GM21529 (cell line): ENCODE results near the gene TMEM182.

Experiments used
- ATAC-seq: cut with Tn5 transposase; IDR thresholded peaks from one replicate; pipeline ENCODE4 v1.9.1; 2021; ENCODE audit not compliant: unreplicated experiment

TMEM182 gene

GRCh38 chr2:102765061-102765460 is 3.2 kb downstream of the TMEM182 start:
- ATAC-seq: no peak

DNA sequence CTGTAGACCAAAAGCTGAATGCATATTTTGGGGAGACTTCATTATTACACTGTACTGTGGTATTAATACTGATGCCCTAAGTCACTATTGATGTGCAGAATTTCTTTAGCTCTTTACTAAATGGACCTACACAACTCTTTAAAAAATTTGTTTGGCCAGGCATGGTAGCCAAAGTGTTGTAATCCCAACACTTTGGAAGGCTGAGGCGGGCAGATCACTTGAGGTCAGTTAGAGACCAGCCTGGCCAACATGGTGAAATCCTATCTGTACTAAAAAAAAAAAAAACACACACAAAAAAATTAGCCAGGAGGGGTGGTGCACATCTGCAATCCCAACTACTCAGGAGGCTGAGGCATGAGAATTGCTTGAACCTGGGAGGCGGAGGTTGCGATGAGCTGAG is 6.4 kb downstream of the TMEM182 start:
- no peak for ATAC-seq

DNA sequence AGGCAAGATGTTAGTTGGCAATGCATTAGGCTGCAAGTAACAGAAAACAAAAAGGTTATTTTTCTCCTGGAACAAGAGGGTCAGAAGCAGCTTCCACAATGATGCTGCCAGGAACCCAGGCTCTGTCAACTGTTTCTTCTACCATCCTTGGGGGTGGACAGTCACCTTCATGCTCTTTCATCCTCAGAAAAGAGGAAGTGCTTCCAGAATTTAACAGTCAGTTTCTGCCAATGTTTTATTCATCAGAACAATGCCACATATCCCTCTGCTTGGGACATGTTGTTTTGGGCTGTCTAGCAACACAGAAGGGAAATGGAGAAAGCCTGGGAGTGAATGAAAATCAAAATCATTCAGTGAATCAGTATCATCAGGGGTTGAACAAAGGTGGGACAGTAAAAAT is 7.1 kb downstream of the TMEM182 start:
- no peak for ATAC-seq

- ATAC-seq: no peak
These were observed 8.7 kb downstream of the TMEM182 start for GRCh38 chr2:102770506-102770905.

GRCh38 chr2:102771114-102771513 is 9.3 kb downstream of the TMEM182 start:
- no peak for ATAC-seq

DNA sequence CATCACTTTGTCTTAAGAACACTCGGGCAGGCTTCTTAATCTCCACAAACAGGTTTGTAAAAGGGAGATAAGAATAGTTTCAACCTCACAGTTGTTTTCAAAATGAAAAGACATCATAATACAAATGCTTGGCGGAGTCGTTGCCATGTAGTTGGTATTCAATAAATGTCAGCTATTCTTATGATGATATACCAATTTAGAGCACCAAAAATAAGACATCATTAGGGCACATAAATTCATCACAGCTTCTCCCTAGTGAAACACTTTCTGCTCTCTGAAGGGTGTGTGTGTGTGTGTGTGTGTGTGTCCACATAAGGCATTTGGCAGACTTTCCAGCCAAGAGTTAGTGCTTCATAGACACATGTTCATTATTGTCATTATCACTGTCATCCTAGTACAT is 10.8 kb downstream of the TMEM182 start:
- no peak for ATAC-seq

GRCh38 chr2:102773149-102773705 is 11.4 kb downstream of the TMEM182 start:
- ATAC-seq: no peak

DNA sequence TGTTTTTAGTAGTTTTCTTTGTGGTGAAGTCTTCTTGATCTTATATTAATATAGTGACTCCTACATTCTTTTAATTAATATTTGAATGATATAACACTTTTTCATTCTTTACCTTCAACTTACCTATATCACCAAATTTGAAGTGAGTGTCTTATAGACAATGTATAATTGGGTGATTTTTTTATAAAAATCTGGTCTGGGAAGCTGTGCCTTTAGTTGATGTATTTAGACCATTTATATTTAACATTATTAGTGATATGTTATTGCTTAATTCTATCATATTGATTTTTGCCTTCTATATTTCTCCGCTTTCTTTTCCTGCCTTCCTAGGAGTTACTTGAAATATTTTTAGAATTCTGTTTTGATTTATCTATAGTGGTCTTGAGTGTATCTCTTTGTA is 16.4 kb downstream of the TMEM182 start:
- ATAC-seq: no peak

DNA sequence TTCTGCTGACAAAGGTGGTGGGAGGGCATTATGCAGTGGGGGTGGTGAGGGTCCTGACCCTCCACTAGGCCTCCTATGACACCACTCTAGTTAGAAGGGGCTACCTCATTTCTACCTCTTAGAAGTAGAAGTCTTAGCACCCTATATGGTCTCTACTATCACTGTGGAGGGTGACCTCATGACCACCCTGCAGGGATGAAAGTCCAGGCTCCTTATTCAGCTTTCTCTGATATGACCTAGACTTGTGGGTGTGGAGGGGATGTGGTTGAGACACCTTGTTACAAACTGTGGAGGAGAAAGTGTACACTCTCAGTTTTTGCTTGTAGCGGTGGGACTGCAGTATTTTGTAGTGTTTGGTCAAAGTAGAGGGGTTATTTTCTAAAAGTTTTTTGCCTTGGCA is 18.6 kb downstream of the TMEM182 start:
- ATAC-seq: no peak

- no peak for ATAC-seq
These were observed 20.4 kb downstream of the TMEM182 start for GRCh38 chr2:102782187-102782586.

DNA sequence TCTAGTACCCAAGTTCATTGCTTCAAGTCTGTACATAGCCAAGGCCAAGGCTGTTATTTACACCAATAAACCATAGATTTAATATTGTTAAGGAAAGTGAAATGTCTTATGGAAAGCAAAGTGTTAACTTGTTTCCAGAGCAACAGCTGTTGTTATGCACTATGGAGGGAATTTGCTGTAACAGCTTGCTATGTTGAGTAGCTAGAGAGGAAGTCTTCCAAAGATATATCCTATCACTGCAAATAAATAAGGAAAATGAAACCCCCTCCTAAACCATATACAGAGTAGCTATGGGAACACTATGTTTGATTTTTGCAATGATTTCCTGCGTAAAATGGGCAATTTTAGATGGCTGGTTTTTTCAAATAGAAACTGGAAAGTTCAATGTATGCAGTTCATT is 21.1 kb downstream of the TMEM182 start:
- no peak for ATAC-seq

DNA sequence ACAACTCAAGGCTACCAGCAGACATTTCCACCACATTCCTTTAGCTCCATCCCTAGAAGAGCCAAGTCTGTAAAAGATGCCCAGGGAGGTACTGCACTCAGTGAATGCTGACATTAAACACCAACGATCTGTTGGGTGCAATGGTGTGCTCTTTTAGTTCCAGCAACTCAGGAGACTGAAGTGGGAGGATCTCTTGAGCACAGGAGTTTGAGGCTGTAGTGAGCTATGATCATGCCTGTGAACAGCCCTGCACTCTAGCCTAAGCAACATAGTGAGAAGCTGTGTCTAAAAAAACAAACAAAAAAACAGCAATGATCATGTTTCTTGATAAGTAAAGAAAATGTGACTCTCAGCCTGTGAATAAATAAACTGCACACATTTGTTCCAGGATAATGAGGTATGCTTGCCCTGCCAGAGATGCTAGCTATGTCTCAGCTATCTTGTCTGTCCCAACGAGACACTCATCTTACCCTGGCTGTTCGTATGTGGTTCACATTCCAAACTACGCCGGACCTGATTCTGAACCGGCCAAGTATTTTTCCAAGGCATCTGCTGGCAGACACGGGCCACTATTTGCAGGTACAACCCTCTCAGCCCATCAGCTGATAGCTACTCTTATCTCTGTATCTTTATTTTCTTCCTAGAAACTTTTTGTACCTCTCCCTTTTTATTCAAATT is 21.8 kb downstream of the TMEM182 start:
- ATAC-seq: no peak

GRCh38 chr2:102784940-102785339 is 23.1 kb downstream of the TMEM182 start:
- ATAC-seq: no peak

DNA sequence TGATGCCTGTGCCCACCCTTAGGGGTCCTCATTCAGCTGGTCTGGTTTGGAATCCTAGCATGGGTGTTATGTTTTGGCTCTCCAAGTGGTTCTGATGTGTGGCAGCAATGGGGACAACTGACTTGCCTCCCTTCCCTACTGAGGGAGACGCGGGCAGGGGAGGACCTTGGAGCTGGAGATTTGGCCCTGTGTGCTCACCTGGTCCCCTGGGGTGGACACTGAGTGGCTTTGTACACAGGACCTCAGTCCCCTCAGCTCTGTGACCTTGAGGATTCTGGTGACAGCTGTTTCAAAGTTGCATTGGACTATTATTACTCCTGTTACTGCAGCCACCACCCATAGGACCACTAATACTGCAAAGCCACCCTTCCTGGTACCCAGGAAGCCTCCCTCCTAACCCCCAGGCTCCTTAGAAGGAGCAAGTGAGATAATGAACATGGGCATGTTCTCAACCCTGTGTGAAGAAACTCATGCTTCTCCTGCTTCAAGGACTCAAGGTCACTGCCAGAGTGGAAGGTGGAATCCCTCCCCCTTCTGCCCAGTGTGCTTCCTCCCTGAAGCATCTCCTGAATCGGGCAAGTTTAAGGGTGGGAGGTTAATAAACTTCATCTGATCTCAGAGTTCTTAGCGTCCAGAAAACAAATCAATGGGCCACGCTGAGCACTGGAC is 26.5 kb downstream of the TMEM182 start:
- ATAC-seq: no peak

DNA sequence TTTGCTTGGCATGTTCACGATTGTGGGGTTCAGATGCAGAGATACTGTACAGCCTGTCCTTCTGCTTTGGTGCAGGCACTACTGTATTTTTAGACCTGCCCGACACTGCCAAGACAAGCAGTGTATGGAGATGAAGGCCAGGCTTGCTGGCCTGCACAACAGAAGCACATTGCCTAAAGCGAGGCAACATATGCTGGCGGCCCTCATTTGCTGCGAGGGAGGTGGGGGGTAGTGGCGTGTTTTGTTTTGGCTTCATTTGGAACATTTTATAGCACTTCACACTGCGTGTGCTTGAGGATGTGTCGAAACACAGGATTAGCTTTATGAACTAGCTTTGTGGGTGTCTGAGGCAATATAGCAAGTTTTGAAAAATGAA is 27.0 kb downstream of the TMEM182 start:
- ATAC-seq: no peak

GRCh38 chr2:102789349-102790090 is 27.7 kb downstream of the TMEM182 start:
- no peak for ATAC-seq

GRCh38 chr2:102790091-102790455 is 28.2 kb downstream of the TMEM182 start:
- ATAC-seq: no peak

DNA sequence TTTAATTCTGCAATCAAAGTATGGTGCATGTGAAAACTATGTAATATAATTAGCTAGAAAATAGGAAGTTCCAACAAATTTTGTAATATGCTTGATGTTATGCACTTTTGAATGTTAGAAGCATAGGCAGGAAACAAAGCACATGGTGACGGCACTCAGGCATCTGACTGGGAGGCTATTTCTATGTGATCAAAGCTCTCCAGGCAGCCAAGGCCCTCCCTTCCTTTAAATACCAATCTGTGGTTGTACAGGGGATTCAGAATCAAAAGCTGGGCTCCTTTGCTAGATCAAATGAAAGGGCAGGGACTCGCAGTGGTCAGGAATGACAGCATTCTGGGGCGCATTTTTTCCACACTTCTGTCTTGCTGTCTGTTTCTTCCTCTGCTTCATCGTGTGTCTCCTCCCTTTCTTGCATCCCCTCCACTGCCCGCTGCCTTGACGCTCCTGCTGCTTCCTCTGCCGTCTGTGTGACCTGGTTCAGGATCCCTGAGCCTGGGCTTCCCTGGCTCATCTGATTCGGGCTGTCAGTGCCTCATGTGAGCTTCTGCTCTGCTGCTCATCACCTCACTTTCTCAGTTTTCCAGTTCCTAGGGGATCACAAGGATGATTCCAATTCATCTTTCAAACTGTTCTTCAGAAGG is 30.9 kb downstream of the TMEM182 start:
- ATAC-seq: no peak

GRCh38 chr2:102795641-102796040 is 33.8 kb downstream of the TMEM182 start:
- ATAC-seq: no peak

GRCh38 chr2:102796337-102796736 is 34.5 kb downstream of the TMEM182 start:
- no peak for ATAC-seq

GRCh38 chr2:102797486-102797885 is 35.7 kb downstream of the TMEM182 start:
- ATAC-seq: no peak

DNA sequence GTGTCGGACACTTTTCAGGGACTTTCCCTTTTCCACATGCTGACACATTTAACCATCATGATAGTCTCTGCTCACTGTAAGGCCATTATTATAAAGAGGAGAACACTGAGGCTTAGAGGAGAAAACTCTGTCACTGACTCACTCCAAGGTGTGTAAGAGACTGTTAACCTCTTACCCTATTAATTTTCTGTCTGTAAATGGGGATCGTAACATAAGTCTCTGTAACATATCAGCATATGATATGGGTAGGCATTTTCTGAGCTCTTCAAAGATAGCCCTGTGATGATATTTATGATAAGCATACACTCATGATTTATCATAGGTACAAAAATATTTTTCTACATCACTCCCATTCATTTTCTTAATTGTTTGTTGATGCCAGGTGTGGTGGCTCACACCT is 36.4 kb downstream of the TMEM182 start:
- no peak for ATAC-seq
